Rectal smooth muscle tissue (tissue), 1 donor: ENCODE measurements around the gene ZNF503.

Experiments used
- H3K27ac ChIP-seq: one replicate; pipeline ENCODE4 v1.7.0; 2013; ENCODE audit warnings: low read depth, low read length, inconsistent platforms
- H3K27me3 ChIP-seq: one replicate; pipeline ENCODE4 v1.7.0; 2013; ENCODE audit warnings: low read length; ENCODE audit not compliant: control insufficient read depth, insufficient read depth
- H3K36me3 ChIP-seq: one replicate; pipeline ENCODE4 v1.7.0; 2013; ENCODE audit warnings: low read length; ENCODE audit not compliant: control insufficient read depth, insufficient read depth
- H3K4me1 ChIP-seq: one replicate; pipeline ENCODE4 v1.7.0; 2013; ENCODE audit warnings: low read length; ENCODE audit not compliant: control insufficient read depth, insufficient read depth
- H3K4me3 ChIP-seq: one replicate; pipeline ENCODE4 v1.7.0; 2013; ENCODE audit warnings: low read length
- H3K9ac ChIP-seq: one replicate; pipeline ENCODE4 v1.7.0; 2013; ENCODE audit warnings: low read length

The ZNF503 gene

DNA sequence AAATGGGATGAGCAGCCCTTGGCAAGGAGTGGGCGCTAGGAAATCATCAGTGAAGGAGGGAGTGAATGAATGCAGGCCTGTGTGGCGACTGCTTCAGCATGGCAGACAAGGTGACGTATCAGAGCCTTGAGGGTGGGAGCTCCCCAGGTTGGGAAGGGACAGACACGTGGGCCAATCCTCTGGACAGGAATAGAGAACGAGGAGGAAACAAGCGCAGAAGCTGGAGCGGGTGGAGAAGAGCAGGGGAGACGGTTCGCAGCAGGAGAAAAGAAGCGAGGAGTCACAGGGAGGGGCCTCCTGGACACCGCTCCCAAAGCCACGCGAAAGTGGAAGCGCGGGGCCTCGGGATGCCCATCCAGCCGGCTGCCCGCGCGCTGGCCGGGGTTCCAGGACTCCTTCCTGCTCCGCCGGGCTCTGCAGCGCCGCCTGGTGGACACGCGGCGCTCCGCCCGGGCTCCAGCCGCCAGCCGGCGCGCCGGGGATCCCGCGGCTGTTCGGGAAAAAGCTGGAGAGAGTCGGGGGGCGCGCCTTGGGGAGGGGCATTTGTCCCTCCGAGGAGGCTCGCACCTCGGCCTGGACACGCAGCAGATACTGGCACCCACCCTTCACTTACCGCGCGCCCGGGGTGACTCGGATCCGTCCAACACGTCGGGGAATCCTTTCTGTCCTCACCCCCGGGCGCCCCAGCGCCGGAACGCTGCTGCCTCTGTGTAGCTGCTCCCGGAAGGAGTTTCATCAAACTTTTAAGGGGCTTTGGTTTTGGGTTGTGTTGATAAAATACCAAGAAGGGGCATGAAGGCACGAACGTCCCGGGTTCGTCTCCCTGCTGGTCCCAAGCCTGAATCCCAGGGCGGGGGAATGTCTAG lies 6.3 kb downstream of the ZNF503 start:
- Histone ChIP-seq H3K36me3 (peaks cover 3% of the 10 kb centered on the region), H3K4me3 (peak overlapping the region; percentile 54), H3K27me3 (no peaks in the 10 kb centered on the region), H3K4me1 (peaks cover 4% of the 10 kb centered on the region), H3K9ac (no peak overlapping the region), H3K27ac (peak overlapping the region; percentile 69)

GRCh38 chr10:75394221-75394620 lies 7.3 kb downstream of the ZNF503 start:
- no peak overlapping the region for H3K9ac ChIP-seq
- no peak overlapping the region for H3K27ac ChIP-seq
- H3K36me3 ChIP-seq: peaks cover 3% of the 10 kb centered on the region
- peaks cover 3% of the 10 kb centered on the region for H3K4me1 ChIP-seq
- H3K27me3 ChIP-seq: no peaks in the 10 kb centered on the region
- no peak overlapping the region for H3K4me3 ChIP-seq

DNA sequence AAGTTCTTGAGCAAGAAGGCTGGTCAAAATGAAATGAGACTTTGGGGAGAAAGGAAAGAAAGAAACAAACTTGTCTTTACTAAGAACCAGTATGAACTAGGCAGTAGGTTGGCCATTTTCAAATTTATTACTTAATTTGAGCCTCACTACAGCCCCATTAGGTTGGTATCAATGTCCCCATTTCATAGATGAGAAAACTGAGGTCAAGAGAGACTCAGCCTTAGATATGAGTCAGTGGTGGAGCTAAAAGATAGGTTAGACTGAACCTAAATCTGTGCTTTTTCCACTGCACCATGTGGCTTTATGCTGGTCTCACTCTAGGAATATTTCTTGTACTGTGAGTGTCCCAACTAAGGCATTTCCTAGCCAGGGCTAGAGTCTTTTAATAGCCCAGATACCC lies 8.8 kb downstream of the ZNF503 start:
- H3K27me3 ChIP-seq: no peaks in the 10 kb centered on the region
- H3K36me3 ChIP-seq: no peaks in the 10 kb centered on the region
- no peak overlapping the region for H3K4me3 ChIP-seq
- H3K4me1 ChIP-seq: no peaks in the 10 kb centered on the region
- H3K9ac ChIP-seq: no peak overlapping the region
- H3K27ac ChIP-seq: no peak overlapping the region

- H3K4me3 ChIP-seq: no peak overlapping the region
- no peaks in the 10 kb centered on the region for H3K27me3 ChIP-seq
- H3K4me1 ChIP-seq: no peaks in the 10 kb centered on the region
- no peak overlapping the region for H3K27ac ChIP-seq
- H3K36me3 ChIP-seq: no peaks in the 10 kb centered on the region
- no peak overlapping the region for H3K9ac ChIP-seq
Observed at GRCh38 chr10:75392271-75392670, 9.3 kb downstream of the ZNF503 start.

GRCh38 chr10:75390178-75390577 lies 11.4 kb downstream of the ZNF503 start:
- H3K36me3 ChIP-seq: no peaks in the 10 kb centered on the region
- no peak overlapping the region for H3K4me3 ChIP-seq
- H3K27me3 ChIP-seq: no peaks in the 10 kb centered on the region
- no peak overlapping the region for H3K27ac ChIP-seq
- no peak overlapping the region for H3K9ac ChIP-seq
- H3K4me1 ChIP-seq: no peaks in the 10 kb centered on the region

DNA sequence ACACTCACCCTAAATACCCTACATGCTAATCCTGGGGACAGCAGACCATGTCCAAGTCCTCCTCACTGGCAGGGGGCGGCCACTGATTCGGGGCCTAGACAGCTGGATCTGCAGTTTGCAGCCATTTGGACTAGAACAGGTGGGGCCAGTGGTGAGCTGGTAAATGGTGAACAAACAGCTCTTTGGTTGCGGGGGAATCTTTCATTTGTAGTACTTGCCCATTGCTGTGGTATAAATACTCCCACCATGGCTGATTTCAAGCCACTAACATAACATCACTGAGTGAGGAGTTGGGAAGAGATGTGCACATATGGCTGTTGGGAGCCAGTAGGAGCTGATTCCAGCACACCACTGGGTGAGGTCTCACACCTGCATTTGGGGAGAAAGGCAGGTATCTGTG lies 13.5 kb downstream of the ZNF503 start:
- no peak overlapping the region for H3K9ac ChIP-seq
- no peaks in the 10 kb centered on the region for H3K36me3 ChIP-seq
- no peaks in the 10 kb centered on the region for H3K4me1 ChIP-seq
- H3K27ac ChIP-seq: no peak overlapping the region
- H3K27me3 ChIP-seq: no peaks in the 10 kb centered on the region
- no peak overlapping the region for H3K4me3 ChIP-seq

DNA sequence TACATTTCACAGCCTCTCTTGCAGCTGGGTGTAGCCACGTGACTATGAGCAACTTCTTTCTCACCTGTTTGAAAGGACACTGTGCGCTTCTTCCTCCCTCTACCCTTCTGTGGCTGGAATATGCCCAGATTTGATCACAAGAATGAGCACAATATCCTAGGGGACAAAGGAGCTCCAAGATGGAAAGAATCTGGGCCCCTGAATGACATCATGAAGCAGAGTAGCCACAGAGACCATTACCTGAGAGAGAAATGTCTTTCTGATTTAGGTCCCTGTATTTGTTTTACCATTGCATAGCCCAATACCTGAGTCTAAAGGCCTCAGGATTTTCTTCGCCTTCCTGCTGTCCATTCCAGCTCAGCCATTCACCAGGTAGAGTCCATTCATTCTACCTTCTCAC lies 15.4 kb downstream of the ZNF503 start:
- Histone ChIP-seq H3K4me1 (no peaks in the 10 kb centered on the region), H3K27me3 (no peaks in the 10 kb centered on the region), H3K27ac (no peak overlapping the region), H3K4me3 (no peak overlapping the region), H3K36me3 (no peaks in the 10 kb centered on the region), H3K9ac (no peak overlapping the region)

DNA sequence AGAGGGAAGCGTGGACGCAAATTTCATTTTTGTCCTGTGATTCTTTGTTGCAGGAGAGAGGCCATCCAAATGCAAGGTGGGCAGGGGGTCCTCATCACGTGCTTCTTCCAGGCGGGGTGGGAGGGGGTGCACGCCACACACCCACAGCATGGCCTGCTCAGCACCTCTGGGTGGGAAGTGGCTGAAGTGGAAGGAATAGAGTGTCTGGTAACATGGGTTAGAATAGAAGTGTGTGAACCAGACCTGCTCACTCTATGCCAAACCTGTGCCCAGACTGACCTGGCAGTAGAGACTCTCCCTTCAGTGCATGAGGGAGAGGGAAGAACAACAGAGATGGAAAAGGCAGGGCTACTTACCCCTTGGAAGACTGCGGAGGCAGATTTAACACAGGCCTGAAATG lies 21.7 kb downstream of the ZNF503 start:
- Histone ChIP-seq H3K36me3 (no peaks in the 10 kb centered on the region), H3K9ac (no peak overlapping the region), H3K4me1 (no peaks in the 10 kb centered on the region), H3K27me3 (no peaks in the 10 kb centered on the region), H3K27ac (no peak overlapping the region), H3K4me3 (no peak overlapping the region)

DNA sequence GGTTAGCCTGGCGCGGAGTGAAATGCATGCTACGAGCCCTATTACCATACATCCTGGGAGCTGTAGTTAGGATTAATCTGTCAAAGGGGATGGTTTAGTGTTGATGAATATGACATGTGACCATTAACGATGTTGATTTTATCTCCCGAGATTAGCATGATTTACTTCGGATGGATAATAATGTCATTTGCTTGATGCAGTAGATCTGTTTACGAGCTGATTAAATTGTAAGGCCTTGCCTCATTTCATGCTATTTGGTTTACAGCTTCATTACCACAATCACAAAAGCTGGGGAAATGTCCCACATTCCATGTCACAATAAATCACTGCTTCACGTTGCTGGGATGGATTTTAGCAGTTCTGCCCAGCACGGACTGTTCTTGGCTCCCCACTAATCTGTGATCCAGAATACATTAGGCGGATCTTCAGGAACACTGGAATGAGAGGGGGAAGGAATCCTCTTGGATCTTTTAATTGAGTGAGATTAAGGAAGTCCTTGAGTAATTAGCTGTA lies 22.3 kb downstream of the ZNF503 start:
- no peak overlapping the region for H3K9ac ChIP-seq
- H3K27me3 ChIP-seq: no peaks in the 10 kb centered on the region
- H3K27ac ChIP-seq: no peak overlapping the region
- no peaks in the 10 kb centered on the region for H3K36me3 ChIP-seq
- no peaks in the 10 kb centered on the region for H3K4me1 ChIP-seq
- no peak overlapping the region for H3K4me3 ChIP-seq

DNA sequence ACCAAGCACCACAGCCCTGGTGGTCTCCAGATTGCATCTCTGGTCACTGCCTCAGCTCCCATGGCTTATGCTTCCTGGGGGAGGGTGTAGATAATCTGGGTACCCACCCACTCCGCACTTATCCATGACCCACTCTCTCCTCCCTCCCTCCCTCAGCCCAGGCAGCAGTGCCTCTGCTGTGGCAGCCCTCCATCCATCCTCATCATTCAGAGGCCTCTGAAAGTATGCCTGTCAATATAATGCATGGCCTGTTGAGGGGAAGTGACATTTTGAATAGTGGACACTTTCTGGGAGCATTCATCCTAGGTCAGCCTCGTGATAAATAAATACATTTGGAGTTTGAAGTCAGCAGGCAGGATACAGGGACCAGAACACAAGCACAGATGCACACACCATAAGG lies 23.2 kb downstream of the ZNF503 start:
- no peaks in the 10 kb centered on the region for H3K36me3 ChIP-seq
- no peak overlapping the region for H3K4me3 ChIP-seq
- H3K27me3 ChIP-seq: no peaks in the 10 kb centered on the region
- no peak overlapping the region for H3K9ac ChIP-seq
- no peak overlapping the region for H3K27ac ChIP-seq
- H3K4me1 ChIP-seq: no peaks in the 10 kb centered on the region

DNA sequence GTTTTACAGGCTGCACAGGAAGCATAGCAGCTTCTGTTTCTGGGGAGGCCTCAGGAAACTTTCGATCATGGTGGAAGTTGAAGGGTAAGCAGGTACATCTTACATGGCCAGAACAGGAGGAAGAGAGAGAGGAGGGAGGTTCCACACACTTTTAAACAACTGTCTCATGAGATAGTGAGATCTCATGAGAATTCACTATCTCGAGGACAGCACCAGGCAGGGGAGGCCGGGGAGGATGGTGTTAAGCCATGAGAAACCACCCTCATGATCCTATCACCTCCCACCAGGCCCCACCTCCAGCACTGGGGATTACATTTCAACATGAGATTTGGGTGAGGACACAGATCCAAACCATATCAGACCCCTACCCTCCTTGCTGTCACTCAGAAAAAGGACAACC lies 23.7 kb downstream of the ZNF503 start:
- Histone ChIP-seq H3K9ac (no peak overlapping the region), H3K27me3 (no peaks in the 10 kb centered on the region), H3K27ac (no peak overlapping the region), H3K4me3 (no peak overlapping the region), H3K36me3 (no peaks in the 10 kb centered on the region), H3K4me1 (no peaks in the 10 kb centered on the region)

DNA sequence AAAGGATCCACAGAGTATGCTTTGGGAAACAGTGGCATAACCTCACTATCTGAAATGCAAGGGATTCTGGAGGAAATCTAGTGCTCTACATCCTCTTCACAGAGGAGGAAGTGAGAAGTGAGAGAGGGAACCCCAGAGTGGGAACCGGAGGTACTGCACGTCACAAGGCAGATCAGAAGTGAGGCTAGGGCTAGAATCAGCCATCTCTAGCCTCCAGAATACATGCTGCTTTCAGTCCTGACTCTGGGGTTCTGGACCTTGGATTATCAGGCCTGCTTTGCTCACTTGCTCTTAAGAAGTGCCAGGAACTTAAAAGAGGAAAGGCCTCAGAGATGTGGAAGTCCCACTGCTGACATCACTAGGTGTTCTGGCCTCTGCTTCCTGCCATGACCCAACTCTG lies 25.7 kb downstream of the ZNF503 start:
- Histone ChIP-seq H3K4me3 (no peak overlapping the region), H3K27ac (no peak overlapping the region), H3K4me1 (no peaks in the 10 kb centered on the region), H3K27me3 (no peaks in the 10 kb centered on the region), H3K36me3 (no peaks in the 10 kb centered on the region), H3K9ac (no peak overlapping the region)

DNA sequence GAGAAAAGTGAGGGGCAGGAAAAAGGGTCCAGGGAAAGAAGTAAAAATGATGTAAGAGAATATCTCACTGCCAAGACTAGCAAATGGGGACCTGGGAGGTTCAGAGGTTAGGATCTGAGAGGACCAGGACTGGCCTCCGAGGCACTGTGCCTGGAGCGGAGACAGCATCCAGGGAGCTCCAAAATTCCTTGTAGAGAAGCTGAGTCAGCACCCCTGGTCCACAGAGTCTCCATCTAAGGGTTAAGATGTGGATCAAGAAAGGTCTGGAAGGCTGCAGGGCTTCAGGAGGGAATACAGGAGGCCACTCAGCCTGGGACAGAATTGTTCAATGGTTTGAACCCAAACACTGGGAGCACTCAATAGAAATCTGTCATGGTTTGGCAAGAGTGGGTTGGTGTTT lies 30.6 kb downstream of the ZNF503 start:
- H3K4me1 ChIP-seq: no peaks in the 10 kb centered on the region
- no peak overlapping the region for H3K4me3 ChIP-seq
- no peak overlapping the region for H3K9ac ChIP-seq
- H3K36me3 ChIP-seq: no peaks in the 10 kb centered on the region
- H3K27me3 ChIP-seq: no peaks in the 10 kb centered on the region
- no peak overlapping the region for H3K27ac ChIP-seq
